HepG2 (cell line): ENCODE data around the gene NEGR1. TPM values are rescaled to one million over a fixed set of nuclear protein-coding genes. Genes with fewer than 3 reads are reported as not detected.

Experiments used
- ATAC-seq: fragments of 200-7000 bp; cut with Tn5 transposase; 3 replicates; pipeline ENCODE4 v1.9.1; 2020; ENCODE audit warnings: mild to moderate bottlenecking, moderate library complexity
- BruUV-seq: library from RNA; stranded (reverse); fragments of 400-500 nt; replicated peaks from 2 replicates; lab custom pipeline; 2021; lab: Mats Ljungman, UMichigan
- CTCF ChIA-PET: fragments of 300-600 bp; formaldehyde crosslinking; extraction: SDS; loops from one replicate; lab custom pipeline; 2021; ENCODE audit warnings: low total read pairs, inconsistent platforms, low intra/inter-chr PET ratio; lab: Yijun Ruan, JAX
- POLR2A ChIA-PET: fragments of 350-600 bp; sonication (Branson Sonifier 250); formaldehyde crosslinking; loops from one replicate; lab custom pipeline; 2020; ENCODE audit warnings: antibody characterized with exemption, inconsistent platforms; lab: Yijun Ruan, JAX
- DNase-seq: peaks from one replicate; pipeline ENCODE4 v3.0.0-alpha.2; 2015; ENCODE audit warnings: low spot score
- FAIRE-seq: peaks from 3 replicates; lab custom pipeline; 2011; peaks lifted over from hg19 to GRCh38; lab: Jason Lieb, UNC
- H2AFZ ChIP-seq: one replicate; pipeline ENCODE4 v1.6.1; 2011; ENCODE audit warnings: low read length, inconsistent platforms
- H3K27ac ChIP-seq: fragments of 300-600 bp; 3 replicates; pipeline ENCODE4 v1.8.0; 2011; ENCODE audit warnings: mixed run types, mild to moderate bottlenecking, mixed read lengths, low read length, inconsistent platforms; ENCODE audit not compliant: insufficient read depth; ENCODE audit errors: extremely low read length
- H3K27me3 ChIP-seq, 2 experiments: fragments of 200-600 bp in 1 of 2; 2 replicates in 1 of 2; 3 replicates in 1 of 2; pipeline versions ENCODE4 v1.6.0 to v1.8.0; 2011; ENCODE audit warnings: low read length in 2 of 2, mild to moderate bottlenecking in 2 of 2, moderate library complexity in 2 of 2, inconsistent platforms in 1 of 2; ENCODE audit not compliant: insufficient read depth in 2 of 2, control insufficient read depth in 1 of 2
- H3K36me3 ChIP-seq, 2 experiments: fragments of 200-600 bp in 1 of 2; replicated peaks in 1 of 2; 2 replicates in 1 of 2; 3 replicates in 1 of 2; pipeline versions ENCODE4 v1.5.1 to v1.8.0; 2011; ENCODE audit warnings: low read length in 2 of 2, inconsistent platforms in 1 of 2; ENCODE audit not compliant: insufficient read depth in 2 of 2, control insufficient read depth in 1 of 2
- H3K4me1 ChIP-seq: 2 replicates; pipeline ENCODE4 v1.5.1; 2012; ENCODE audit warnings: low read length, inconsistent platforms; ENCODE audit not compliant: insufficient read depth
- H3K4me2 ChIP-seq: 2 replicates; pipeline ENCODE4 v1.6.0; 2011; ENCODE audit warnings: low read depth, low read length, inconsistent platforms
- H3K4me3 ChIP-seq, 3 experiments: fragments of 200-600 bp in 1 of 3; sonication (generic), shearing (Covaris generic) in 1 of 3; replicated peaks in 1 of 3; 2 replicates each; pipeline ENCODE4 v1.5.1; 2011 to 2016; ENCODE audit warnings: low read length in 3 of 3, inconsistent platforms in 2 of 3, low read depth in 2 of 3, mild to moderate bottlenecking in 2 of 3, control low read depth in 1 of 3, mixed read lengths in 1 of 3; ENCODE audit not compliant: insufficient read depth in 1 of 3
- H3K79me2 ChIP-seq: one replicate; pipeline ENCODE4 v1.6.1; 2011; ENCODE audit warnings: low read length, inconsistent platforms; ENCODE audit not compliant: insufficient read depth
- H3K9ac ChIP-seq: 2 replicates; pipeline ENCODE4 v1.6.0; 2011; ENCODE audit warnings: mild to moderate bottlenecking, low read depth, low read length, inconsistent platforms; ENCODE audit not compliant: insufficient read depth
- H3K9me3 ChIP-seq: 2 replicates; pipeline ENCODE4 v1.5.1; 2012; ENCODE audit warnings: mild to moderate bottlenecking, low read length
- H4K20me1 ChIP-seq: 2 replicates; pipeline ENCODE4 v1.6.0; 2011; ENCODE audit warnings: inconsistent platforms, mild to moderate bottlenecking, low read length, moderate library complexity; ENCODE audit not compliant: insufficient read depth
- FOXP1 ChIP-seq, 2 experiments: fragments of 450-650 bp in 1 of 2; IDR thresholded peaks; 2 replicates each; pipeline ENCODE4 v1.6.1; 2017 to 2018; ENCODE audit warnings: antibody characterized with exemption in 1 of 2
- HCFC1 ChIP-seq: fragments of 150-350 bp; IDR thresholded peaks from 2 replicates; pipeline ENCODE4 v1.6.1; 2014; ENCODE audit warnings: low read depth, low read length
- KDM4B ChIP-seq: sonication (generic); formaldehyde crosslinking; IDR thresholded peaks from 2 replicates; pipeline ENCODE4 v1.4.0; 2020; ENCODE audit warnings: missing genetic modification reagents
- KDM6A ChIP-seq: IDR thresholded peaks from 2 replicates; pipeline ENCODE4 v1.6.1; 2016; ENCODE audit warnings: low read depth
- KMT2B ChIP-seq: IDR thresholded peaks from 2 replicates; pipeline ENCODE4 v1.6.1; 2016; ENCODE audit warnings: missing genetic modification reagents, missing compliant biosample characterization
- MTERF4 ChIP-seq: sonication (generic); formaldehyde crosslinking; IDR thresholded peaks from 2 replicates; pipeline ENCODE4 v1.8.0; 2023; ENCODE audit warnings: mild to moderate bottlenecking, missing genetic modification reagents
- NRL ChIP-seq: sonication (generic); formaldehyde crosslinking; IDR thresholded peaks from 2 replicates; pipeline ENCODE4 v1.5.0; 2020; ENCODE audit warnings: missing genetic modification reagents, mild to moderate bottlenecking, moderate library complexity, borderline replicate concordance
- PAX8 ChIP-seq: sonication (generic); formaldehyde crosslinking; IDR thresholded peaks from 2 replicates; pipeline ENCODE4 v1.8.0; 2022; ENCODE audit warnings: mild to moderate bottlenecking, missing genetic modification reagents, borderline replicate concordance
- PRMT3 ChIP-seq: sonication (generic); formaldehyde crosslinking; IDR thresholded peaks from 2 replicates; pipeline ENCODE4 v1.8.1; 2022; ENCODE audit warnings: low read depth, mild to moderate bottlenecking, moderate library complexity, missing genetic modification reagents, borderline replicate concordance
- PRPF4 ChIP-seq: fragments of 200-400 bp; formaldehyde crosslinking; IDR thresholded peaks from 2 replicates; pipeline ENCODE4 v1.6.1; 2016; ENCODE audit warnings: low read length, low read depth; ENCODE audit not compliant: poor library complexity, severe bottlenecking
- TERF1 ChIP-seq: sonication (generic); formaldehyde crosslinking; IDR thresholded peaks from 2 replicates; pipeline ENCODE4 v1.8.0; 2022; ENCODE audit warnings: mild to moderate bottlenecking, missing genetic modification reagents, moderate library complexity
- YY1 ChIP-seq: IDR thresholded peaks from 2 replicates; pipeline ENCODE4 v1.6.1; 2011; ENCODE audit warnings: low read length, low read depth, moderate library complexity, mild to moderate bottlenecking; ENCODE audit not compliant: insufficient read depth, insufficient replicate concordance
- ZBTB39 ChIP-seq: sonication (generic); formaldehyde crosslinking; IDR thresholded peaks from 2 replicates; pipeline ENCODE4 v1.5.0; 2020; ENCODE audit warnings: missing genetic modification reagents
- ZNF547 ChIP-seq: sonication (generic); formaldehyde crosslinking; IDR thresholded peaks from 2 replicates; pipeline ENCODE4 v1.5.1; 2020; ENCODE audit warnings: mild to moderate bottlenecking, missing genetic modification reagents
- ZNF75D ChIP-seq: sonication (generic); formaldehyde crosslinking; IDR thresholded peaks from 2 replicates; pipeline ENCODE4 v1.8.1; 2023; ENCODE audit warnings: missing genetic modification reagents, mild to moderate bottlenecking, borderline replicate concordance
- in situ Hi-C: cut with HindIII; loops from 2 replicates; pipeline ENCODE4 v1.10.0; 2017; ENCODE audit warnings: low pct_unique_long_range_greater_than_20kb; ENCODE audit not compliant: extremely low pct_ligation_motif_present
- intact Hi-C: fragments of 100-400 bp; cut with micrococcal nuclease; formaldehyde crosslinking; loops from one replicate; pipeline ENCODE4 v1.10.0; 2022; ENCODE audit not compliant: unreplicated experiment
- polyA plus RNA-seq, 8 experiments: library from polyadenylated mRNA; depleted of rRNA in 3 of 8; stranded (reverse) in 7 of 8; unstranded in 1 of 8; fragments of >200 nt; fragmentation: Illumina TruSeq in 4 of 8; extraction: Trizol in 4 of 8; gene quantifications; 2 replicates each; pipeline versions ENCODE4 v1.2.1 to v1.2.3, GENCODE V29; 2011 to 2016; ENCODE audit warnings: low read depth in 4 of 8, missing spikeins in 1 of 8, mixed read lengths in 1 of 8; ENCODE audit not compliant: insufficient read depth in 1 of 8
- total RNA-seq, 5 experiments: library from RNA; depleted of rRNA; stranded (reverse); fragments of >200 nt; fragmentation: Illumina TruSeq; extraction: Trizol; gene quantifications; 2 replicates each; pipeline ENCODE4 v1.2.3, GENCODE V29; 2016; ENCODE audit warnings: low read depth in 1 of 5

Gene NEGR1
- total and polyA plus RNA-seq, 2 of the 13 experiments (the other 11 are each of a cell fraction or from before 2014, with no cell fraction given) = not detected

GRCh38 chr1:71693581-71693980 is 588.8 kb downstream of the NEGR1 start:
- no peak overlapping the region for H3K4me3 ChIP-seq
- no TSS peak for BruUV-seq
- H3K27ac ChIP-seq = no peak overlapping the region
- H3K36me3 ChIP-seq = no peaks in the 10 kb centered on the region
- H3K4me1 ChIP-seq = no peaks in the 10 kb centered on the region
- H4K20me1 ChIP-seq = no peaks in the 10 kb centered on the region
- ATAC-seq (no peak), FAIRE-seq (no peak)
- CTCF ChIA-PET = no interaction called here
- H3K9ac ChIP-seq = no peak overlapping the region
- TF ChIP-seq ZNF75D (CRISPR knock-in tag) (no peak), KDM6A (no peak), HCFC1 (no peak), PAX8 (no peak), KMT2B (CRISPR knock-in tag) (no peak), TERF1 (no peak), NRL (CRISPR knock-in tag) (no peak), FOXP1 (IDR thresholded peaks at IDR 0.05) (no peak), FOXP1 (CRISPR knock-in tag; IDR thresholded peaks at IDR 0.05) (no peak), PRMT3 (CRISPR knock-in tag) (no peak), ZNF547 (CRISPR knock-in tag) (no peak), PRPF4 (no peak), ZBTB39 (CRISPR knock-in tag) (no peak), MTERF4 (no peak), YY1 (no peak), KDM4B (no peak)
- TF ChIP-seq, all 625 proteins: peak for 0
- POLR2A ChIA-PET = no interaction called here
- H3K79me2 ChIP-seq = no peaks in the 10 kb centered on the region
- H2AFZ ChIP-seq = no peak overlapping the region
- DNase-seq = no peak
- H3K9me3 ChIP-seq = 0 out of 2 replicates have a peak, but pooled peaks cover 4% of the 10 kb centered on the region
- no peaks in the 10 kb centered on the region for H3K27me3 ChIP-seq
- intact Hi-C loops = no loop called here
- in situ Hi-C loops = no loop called here
- no peak overlapping the region for H3K4me2 ChIP-seq
